Coronary artery (tissue), 2 donors: ENCODE measurements around the gene VSTM2B.

ENCODE experiments used
- DNase-seq: peaks from one replicate; pipeline ENCODE4 v3.0.0-alpha.2; 2017; ENCODE audit warnings: low spot score
- H3K27ac ChIP-seq, 2 donors: fragments of 200-600 bp; sonication (generic); one replicate each; pipeline ENCODE4 v1.5.1; 2016 to 2019
- H3K4me3 ChIP-seq: fragments of 200-600 bp; sonication (generic); 2 replicates; pipeline ENCODE4 v1.5.1; 2016; ENCODE audit warnings: mild to moderate bottlenecking, moderate library complexity
- TF ChIP-seq, protein P1 (sequence below): fragments of 200-600 bp; sonication (generic); IDR thresholded peaks from one replicate; pipeline ENCODE4 v1.5.1; 2019; ENCODE audit warnings: antibody characterized with exemption

Gene VSTM2B

DNA sequence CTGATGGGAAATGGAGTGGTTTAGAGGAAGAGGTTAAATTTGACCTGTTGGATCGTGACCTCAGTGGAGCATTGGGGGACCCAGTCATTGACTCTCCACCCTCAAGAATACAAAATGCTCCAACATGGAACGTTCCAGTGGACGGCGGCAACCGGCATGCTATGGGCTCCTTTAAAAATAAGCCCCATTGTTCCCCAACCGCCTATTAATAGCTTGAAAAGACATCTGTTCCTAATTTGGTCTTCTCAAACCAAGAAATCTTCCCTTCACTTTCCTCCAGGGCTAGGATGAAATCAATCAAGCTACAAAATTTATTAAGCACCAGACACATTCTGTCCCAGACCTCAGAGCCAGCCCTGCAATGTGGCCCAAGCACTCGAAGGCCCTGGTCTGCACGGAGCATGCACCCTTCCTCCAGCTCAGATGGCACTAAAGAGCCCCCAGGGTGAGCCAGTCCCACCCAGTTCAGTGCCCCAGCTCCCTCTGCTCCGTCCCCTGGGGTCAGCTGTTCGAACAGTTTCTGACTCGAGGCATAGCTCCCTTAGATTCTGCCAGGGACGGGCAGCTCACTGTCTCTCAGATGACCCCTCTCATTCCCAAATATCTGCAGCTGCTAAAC, 22.5 kb upstream of the VSTM2B start:
- TF ChIP-seq, protein P1, sequence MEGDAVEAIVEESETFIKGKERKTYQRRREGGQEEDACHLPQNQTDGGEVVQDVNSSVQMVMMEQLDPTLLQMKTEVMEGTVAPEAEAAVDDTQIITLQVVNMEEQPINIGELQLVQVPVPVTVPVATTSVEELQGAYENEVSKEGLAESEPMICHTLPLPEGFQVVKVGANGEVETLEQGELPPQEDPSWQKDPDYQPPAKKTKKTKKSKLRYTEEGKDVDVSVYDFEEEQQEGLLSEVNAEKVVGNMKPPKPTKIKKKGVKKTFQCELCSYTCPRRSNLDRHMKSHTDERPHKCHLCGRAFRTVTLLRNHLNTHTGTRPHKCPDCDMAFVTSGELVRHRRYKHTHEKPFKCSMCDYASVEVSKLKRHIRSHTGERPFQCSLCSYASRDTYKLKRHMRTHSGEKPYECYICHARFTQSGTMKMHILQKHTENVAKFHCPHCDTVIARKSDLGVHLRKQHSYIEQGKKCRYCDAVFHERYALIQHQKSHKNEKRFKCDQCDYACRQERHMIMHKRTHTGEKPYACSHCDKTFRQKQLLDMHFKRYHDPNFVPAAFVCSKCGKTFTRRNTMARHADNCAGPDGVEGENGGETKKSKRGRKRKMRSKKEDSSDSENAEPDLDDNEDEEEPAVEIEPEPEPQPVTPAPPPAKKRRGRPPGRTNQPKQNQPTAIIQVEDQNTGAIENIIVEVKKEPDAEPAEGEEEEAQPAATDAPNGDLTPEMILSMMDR = no peak
- H3K27ac ChIP-seq = no peak overlapping the region
- no peak for DNase-seq
- H3K4me3 ChIP-seq = no peak overlapping the region

DNA sequence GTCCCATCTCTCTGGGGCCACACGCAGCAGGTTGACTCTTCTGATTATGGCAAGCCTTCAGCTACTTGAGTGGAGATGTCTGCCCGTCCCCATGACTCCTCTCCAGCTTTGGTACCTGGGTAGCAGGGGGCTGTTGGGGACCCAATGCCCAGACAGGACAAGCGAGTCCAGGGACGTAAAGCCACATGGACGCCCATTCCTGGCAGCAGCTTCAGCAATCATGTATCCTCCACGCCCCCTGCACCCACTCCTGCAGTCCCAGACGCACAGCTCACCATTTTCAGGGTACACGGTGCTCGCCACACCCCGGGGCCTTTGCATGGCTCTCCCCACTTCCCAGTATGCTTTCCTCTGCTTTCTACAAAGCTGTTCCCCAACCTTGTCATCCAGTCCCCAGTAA, 22.0 kb upstream of the VSTM2B start:
- no peak for DNase-seq
- H3K27ac ChIP-seq = no peak overlapping the region
- H3K4me3 ChIP-seq = no peak overlapping the region
- TF ChIP-seq, protein P1 = no peak

DNA sequence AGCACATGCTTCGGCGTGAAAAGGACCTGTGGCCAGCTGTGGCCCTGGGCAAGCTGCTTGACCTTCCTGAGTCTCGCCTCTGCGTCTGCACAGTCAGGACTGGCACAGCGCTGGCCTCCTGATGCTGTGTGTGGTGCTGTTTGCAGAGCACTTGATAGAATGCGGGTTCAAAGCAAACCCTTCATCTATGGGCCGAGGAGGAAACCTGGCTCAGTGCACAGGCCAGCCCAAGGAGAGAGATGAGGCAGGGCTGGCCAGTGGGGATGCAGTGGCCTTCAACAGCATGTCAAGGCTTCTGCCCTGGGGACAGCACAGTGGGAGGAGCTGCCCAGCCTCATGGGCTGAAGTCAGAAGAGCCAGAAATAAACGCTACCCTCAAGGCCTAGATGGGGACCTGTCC, 21.3 kb upstream of the VSTM2B start:
- no peak for DNase-seq
- Histone ChIP-seq H3K27ac (no peak overlapping the region), H3K4me3 (no peak overlapping the region)
- TF ChIP-seq, protein P1 = no peak

DNA sequence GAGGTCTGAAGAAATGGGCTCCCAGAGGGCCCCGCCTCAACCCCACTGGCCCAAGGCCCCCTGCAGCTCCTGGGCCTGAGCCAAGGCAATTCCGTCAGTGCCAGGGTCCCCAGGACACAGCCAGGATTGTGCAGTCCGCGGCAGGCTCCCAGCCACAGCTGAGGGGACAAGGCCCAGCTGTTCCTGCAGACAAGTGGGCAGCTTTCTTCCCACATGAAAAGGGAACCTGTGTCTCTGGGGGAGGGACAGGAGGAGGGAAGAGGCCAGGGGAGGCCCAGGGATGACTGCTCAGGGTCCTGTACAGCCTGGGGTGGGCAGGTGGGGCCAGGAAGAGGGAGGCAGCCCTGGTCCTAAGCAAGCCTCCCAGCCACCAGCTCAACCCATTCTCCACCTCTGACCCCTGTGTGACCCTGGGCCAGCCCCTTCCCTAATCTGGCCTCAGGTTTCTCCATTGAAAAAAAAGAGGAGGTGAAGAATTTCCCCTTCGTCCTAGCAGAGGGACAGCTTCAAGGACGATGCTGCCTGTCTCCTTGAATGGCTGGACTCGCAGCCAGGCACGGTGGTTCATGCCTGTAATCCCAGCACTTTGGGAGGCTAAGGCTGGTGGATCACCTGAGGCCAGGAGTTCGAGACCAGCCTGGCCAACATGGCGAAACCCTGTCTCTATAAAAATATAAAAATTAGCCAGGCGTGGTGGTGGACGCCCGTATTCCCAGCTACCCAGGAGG, 20.5 kb upstream of the VSTM2B start:
- TF ChIP-seq, protein P1 = no peak
- DNase-seq = no peak
- Histone ChIP-seq H3K4me3 (no peak overlapping the region), H3K27ac (no peak overlapping the region)

DNA sequence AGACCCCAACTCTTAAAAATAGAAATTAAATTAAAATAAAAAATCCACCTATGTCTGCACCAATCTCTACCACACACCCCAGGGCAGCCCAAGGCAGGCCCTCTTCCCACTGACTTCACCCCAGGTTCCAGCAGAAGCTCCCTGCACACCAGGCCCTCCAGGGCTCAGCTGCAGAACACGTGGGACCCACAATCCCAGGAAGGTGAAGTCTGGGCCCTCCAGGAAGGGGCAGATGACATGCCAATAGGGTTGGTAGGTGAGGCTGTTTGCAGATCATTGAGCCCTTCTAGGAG, 19.2 kb upstream of the VSTM2B start:
- DNase-seq = no peak
- TF ChIP-seq, protein P1 = no peak
- H3K27ac ChIP-seq = no peak overlapping the region
- H3K4me3 ChIP-seq = no peak overlapping the region

DNA sequence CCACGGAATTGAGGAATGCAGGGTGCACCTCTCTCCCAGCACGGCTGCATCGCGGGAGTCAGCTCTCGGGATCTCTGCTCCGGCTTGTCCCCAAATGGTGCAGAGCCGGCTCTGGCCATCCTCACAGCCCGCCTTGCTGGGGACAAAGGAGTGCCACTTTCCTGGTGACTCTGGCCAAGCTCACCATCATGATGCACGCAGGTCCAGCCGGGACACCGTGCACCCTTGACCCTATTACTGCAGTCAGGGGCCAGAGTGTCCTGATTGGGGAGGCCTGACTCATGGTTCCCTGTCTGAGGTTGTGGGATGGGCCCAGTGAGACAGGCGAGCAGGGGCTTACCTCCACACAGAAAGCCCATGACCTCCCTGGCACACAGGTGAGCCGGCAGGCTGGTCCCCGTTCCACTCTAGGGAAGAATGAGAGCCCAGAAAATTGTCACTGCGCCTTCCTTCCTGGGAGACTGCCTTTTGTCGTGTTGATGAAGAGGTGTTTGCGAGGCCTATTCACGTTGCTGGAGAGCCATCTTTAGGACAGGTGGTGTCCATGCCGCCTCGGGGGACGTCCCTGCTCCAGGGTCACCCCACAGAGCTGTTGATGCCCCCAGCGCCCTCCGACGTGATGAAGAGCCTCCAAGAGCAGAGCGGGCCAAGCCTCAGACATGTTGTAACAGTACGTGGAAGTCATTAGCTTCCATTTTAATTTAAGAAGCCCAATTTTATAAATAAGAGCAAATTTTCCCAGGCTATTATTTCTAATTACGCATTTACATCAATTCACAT, 18.5 kb upstream of the VSTM2B start:
- H3K27ac ChIP-seq = no peak overlapping the region
- TF ChIP-seq, protein P1 = no peak
- no peak for DNase-seq
- no peak overlapping the region for H3K4me3 ChIP-seq
